Measurements from ENCODE around the gene ZAP70.

- TF ChIP-seq CTCF (IDR thresholded peaks at IDR 0.05) (no peak), POLR2A (IDR thresholded peaks at IDR 0.05) (no peak)
Measured at GRCh38 chr2:97732436-97733340, 19.3 kb downstream of the ZAP70 start.

Measured in ovary (tissue), 3 donors.